ENCODE measurements around the gene RETREG1. TPM values are rescaled to one million over a fixed set of nuclear protein-coding genes. Genes with fewer than 3 reads are reported as not detected.

Gene RETREG1
- total and polyA plus RNA-seq, 2 experiments from 2014 or later: 23.8 to 24.0 TPM

GRCh38 chr5:16467363-16468219 lies 149.2 kb downstream of the RETREG1 start:
- H3K9me2 ChIP-seq (replicated peaks; ENCODE audit: insufficient read depth): no peaks in the 10 kb centered on the region
- peak overlapping the region; percentile 87 for H3K4me2 ChIP-seq
- no peaks in the 10 kb centered on the region for H3K9me3 ChIP-seq (ENCODE audit: low read depth)
- WGBS (ENCODE audit: low lambda C conversion rate, missing lambda C conversion rate): 78% methylated on average over 3 of the region's 3 CpGs
- H3K27ac ChIP-seq: peak overlapping the region; percentile 15
- DNase-seq (ENCODE audit: low spot score): peak; percentile 28
- H3K27me3 ChIP-seq: no peaks in the 10 kb centered on the region
- no peak overlapping the region for H3K4me3 ChIP-seq
- H3K79me2 ChIP-seq: peaks cover 75% of the 10 kb centered on the region
- no peaks in the 10 kb centered on the region for H3K36me3 ChIP-seq (replicated peaks; ENCODE audit: insufficient read depth, low read depth)
- H2AFZ ChIP-seq: no peak overlapping the region
- H3K4me1 ChIP-seq (ENCODE audit: insufficient read depth): peaks cover 15% of the 10 kb centered on the region
- peaks cover 13% of the 10 kb centered on the region for H4K20me1 ChIP-seq (ENCODE audit: insufficient read depth, poor library complexity, severe bottlenecking)
- no peak for TF ChIP-seq CTCF (IDR thresholded peaks at IDR 0.05; ENCODE audit: poor library complexity)

GRCh38 chr5:16465544-16466432 lies 151.0 kb downstream of the RETREG1 start, which contains the start of gene ZNF622:
Gene ZNF622, minus strand, starts transcription at chr5:16465800. Its CDS starts 135 bp downstream, at chr5:16465665.
- Histone ChIP-seq H2AFZ (peak within 1 kb of the TSS; percentile 86), H3K9me2 (replicated peaks; ENCODE audit: insufficient read depth) (no peaks in the 10 kb centered on the region), H3K4me2 (peak within 1 kb of the TSS; percentile 95), H3K9me3 (ENCODE audit: low read depth) (no peaks in the 10 kb centered on the region), H3K4me3 (peak within 1 kb of the TSS; percentile 70), H3K27ac (peak within 1 kb of the TSS; percentile 90), H3K36me3 (replicated peaks; ENCODE audit: insufficient read depth, low read depth) (no peaks in the 10 kb centered on the region), H3K27me3 (no peaks in the 10 kb centered on the region), H3K79me2 (peaks cover 88% of the 10 kb centered on the region), H3K4me1 (ENCODE audit: insufficient read depth) (peaks cover 23% of the 10 kb centered on the region), H4K20me1 (ENCODE audit: insufficient read depth, poor library complexity, severe bottlenecking) (peaks cover 20% of the 10 kb centered on the region)
- TF ChIP-seq CTCF (IDR thresholded peaks at IDR 0.05; ENCODE audit: poor library complexity) (no peak), EZH2 (IDR thresholded peaks at IDR 0.05; ENCODE audit: borderline replicate concordance) (no peak), EZH2phosphoT487 (IDR thresholded peaks at IDR 0.05; ENCODE audit: low read depth, severe bottlenecking, unreplicated experiment) (no peak)
- DNase-seq (ENCODE audit: low spot score): peak; percentile 95
- under 1% methylated on average over 75 of the region's 75 CpGs for WGBS (ENCODE audit: low lambda C conversion rate, missing lambda C conversion rate)

GRCh38 chr5:16464664-16465543 lies 151.9 kb downstream of the RETREG1 start:
- Histone ChIP-seq H3K36me3 (replicated peaks; ENCODE audit: insufficient read depth, low read depth) (no peaks in the 10 kb centered on the region), H3K4me2 (peak overlapping the region; percentile 95), H3K9me3 (ENCODE audit: low read depth) (no peaks in the 10 kb centered on the region), H4K20me1 (ENCODE audit: insufficient read depth, poor library complexity, severe bottlenecking) (peaks cover 21% of the 10 kb centered on the region), H3K4me3 (peak overlapping the region; percentile 70), H3K9me2 (replicated peaks; ENCODE audit: insufficient read depth) (no peaks in the 10 kb centered on the region), H3K4me1 (ENCODE audit: insufficient read depth) (peaks cover 23% of the 10 kb centered on the region), H3K27me3 (no peaks in the 10 kb centered on the region), H3K27ac (peak overlapping the region; percentile 67), H2AFZ (peak overlapping the region; percentile 86), H3K79me2 (peaks cover 90% of the 10 kb centered on the region)
- 9% methylated on average over 39 of the region's 40 CpGs for WGBS (ENCODE audit: low lambda C conversion rate, missing lambda C conversion rate)
- DNase-seq (ENCODE audit: low spot score): peak; percentile 25
- TF ChIP-seq EZH2 (IDR thresholded peaks at IDR 0.05; ENCODE audit: borderline replicate concordance): no peak
- TF ChIP-seq CTCF (IDR thresholded peaks at IDR 0.05; ENCODE audit: poor library complexity): no peak
- no peak for TF ChIP-seq EZH2phosphoT487 (IDR thresholded peaks at IDR 0.05; ENCODE audit: low read depth, severe bottlenecking, unreplicated experiment)
